B cell (primary cell): ENCODE data around the gene TRPM1. TPM values are rescaled to one million over a fixed set of nuclear protein-coding genes. Genes with fewer than 3 reads are reported as not detected.

Experiments used
- ATAC-seq: fragments of 200-7000 bp; cut with Tn5 transposase; one replicate; pipeline ENCODE4 v1.10.0; 2021; ENCODE audit warnings: low read depth, mild to moderate bottlenecking, moderate number of reproducible peaks, moderate library complexity
- CTCF ChIA-PET: fragments of 350-600 bp; sonication (Branson Sonifier 250); formaldehyde crosslinking; loops from one replicate; lab custom pipeline; 2021; ENCODE audit warnings: antibody characterized with exemption, inconsistent platforms; lab: Charles Lee
- POLR2A ChIA-PET: fragments of 350-600 bp; sonication (Branson Sonifier 250); formaldehyde crosslinking; loops from one replicate; lab custom pipeline; 2021; ENCODE audit warnings: antibody characterized with exemption; lab: Charles Lee
- DNase-seq: peaks from one replicate; pipeline ENCODE4 v3.0.0; 2013
- H2AFZ ChIP-seq: 2 replicates; pipeline ENCODE4 v1.6.1; 2012; ENCODE audit warnings: mild to moderate bottlenecking, low read depth, low read length; ENCODE audit not compliant: insufficient read depth, poor library complexity, severe bottlenecking
- H3K27ac ChIP-seq, 2 donors: 1 replicate in 1 of 2; 2 replicates in 1 of 2; pipeline ENCODE4 v1.5.1; 2012 to 2013; ENCODE audit warnings: low read length in 2 of 2, mild to moderate bottlenecking in 2 of 2, moderate library complexity in 1 of 2
- H3K27me3 ChIP-seq, 4 experiments: fragments of 200-600 bp in 1 of 4; sonication (generic) in 1 of 4; replicated peaks in 1 of 4; 1 replicate in 2 of 4; 2 replicates in 2 of 4; pipeline versions ENCODE4 v1.6.1 to v1.7.0; 2013 to 2016; ENCODE audit warnings: low read length in 3 of 4, mild to moderate bottlenecking in 2 of 4, mixed read lengths in 1 of 4, moderate library complexity in 1 of 4; ENCODE audit not compliant: insufficient read depth in 4 of 4, control insufficient read depth in 3 of 4; ENCODE audit errors: control extremely low read depth in 1 of 4
- H3K36me3 ChIP-seq, 2 experiments: replicated peaks in 1 of 2; 1 replicate in 1 of 2; 2 replicates in 1 of 2; pipeline versions ENCODE4 v1.6.1 to v1.7.1; 2013; ENCODE audit warnings: low read length in 1 of 2; ENCODE audit not compliant: insufficient read depth in 2 of 2, control insufficient read depth in 1 of 2; ENCODE audit errors: control extremely low read depth in 1 of 2, extremely low read depth in 1 of 2
- H3K4me1 ChIP-seq, 2 donors: fragments of 200-600 bp in 1 of 2; sonication (generic) in 1 of 2; 1 replicate in 1 of 2; 2 replicates in 1 of 2; pipeline versions ENCODE4 v1.5.1 to v1.6.1; 2013 to 2017; ENCODE audit warnings: low read length in 2 of 2; ENCODE audit not compliant: control insufficient read depth in 2 of 2, insufficient read depth in 2 of 2
- H3K4me2 ChIP-seq: replicated peaks from 2 replicates; pipeline ENCODE3; 2012; ENCODE audit warnings: mild to moderate bottlenecking, low read depth, low read length; ENCODE audit not compliant: poor library complexity, severe bottlenecking
- H3K4me3 ChIP-seq, 5 experiments: fragments of 200-600 bp in 1 of 5; sonication (generic) in 1 of 5; 1 replicate in 3 of 5; 2 replicates in 2 of 5; pipeline versions ENCODE4 v1.5.1 to v1.7.0; 2011 to 2016; ENCODE audit warnings: low read length in 4 of 5, mild to moderate bottlenecking in 4 of 5, low read depth in 2 of 5, control low read depth in 1 of 5, moderate library complexity in 1 of 5; ENCODE audit not compliant: insufficient read depth in 1 of 5; ENCODE audit errors: control extremely low read depth in 1 of 5, extremely low read depth in 1 of 5
- H3K79me2 ChIP-seq: fragments of 200-600 bp; sonication (generic); one replicate; pipeline ENCODE4 v1.6.0; 2016; ENCODE audit warnings: low read length; ENCODE audit not compliant: control insufficient read depth, insufficient read depth
- H3K9ac ChIP-seq: fragments of 200-600 bp; sonication (generic); 2 replicates; pipeline ENCODE4 v1.6.1; 2017; ENCODE audit warnings: mild to moderate bottlenecking, low read length, moderate library complexity
- H3K9me3 ChIP-seq, 3 donors: one replicate each; pipeline versions ENCODE4 v1.6.1 to v1.7.1; 2013; ENCODE audit warnings: low read length in 2 of 3; ENCODE audit not compliant: control insufficient read depth in 2 of 3, insufficient read depth in 1 of 3; ENCODE audit errors: control extremely low read depth in 1 of 3
- H4K20me1 ChIP-seq: 2 replicates; pipeline ENCODE4 v1.6.0; 2012; ENCODE audit warnings: mild to moderate bottlenecking, low read length; ENCODE audit not compliant: insufficient read depth, control insufficient read depth, poor library complexity, severe bottlenecking
- H3K27ac Mint-ChIP-seq: one replicate; pipeline ENCODE4 v1.8.0; 2021; ENCODE audit warnings: mixed read lengths
- H3K27me3 Mint-ChIP-seq: one replicate; pipeline ENCODE4 v1.8.0; 2021; ENCODE audit warnings: mixed read lengths
- H3K4me1 Mint-ChIP-seq: one replicate; pipeline ENCODE4 v1.8.0; 2021; ENCODE audit warnings: mixed read lengths
- H3K4me3 Mint-ChIP-seq: one replicate; pipeline ENCODE4 v1.8.0; 2021; ENCODE audit warnings: mixed read lengths
- H3K9me3 Mint-ChIP-seq: one replicate; pipeline ENCODE4 v1.8.0; 2022; ENCODE audit warnings: mixed read lengths; ENCODE audit not compliant: insufficient read depth
- EZH2 ChIP-seq: IDR thresholded peaks from 2 replicates; pipeline ENCODE4 v1.6.1; 2012; ENCODE audit warnings: borderline replicate concordance, low read depth, mild to moderate bottlenecking, moderate library complexity, low read length; ENCODE audit not compliant: insufficient read depth, poor library complexity, severe bottlenecking
- WGBS: methylation state at CpG from one replicate; pipeline ENCODE4 v1.1.5; 2013; ENCODE audit warnings: missing lambda C conversion rate; ENCODE audit not compliant: insufficient coverage; 5-methylcytosine and 5-hydroxymethylcytosine counted together
- intact Hi-C: fragments of 100-400 bp; cut with micrococcal nuclease; formaldehyde crosslinking; loops from one replicate; pipeline ENCODE4 v1.10.0; 2022
- polyA plus RNA-seq: library from polyadenylated mRNA; depleted of rRNA; stranded (reverse); fragments of >200 nt; gene quantifications from 2 replicates; pipeline ENCODE4 v1.2.3, GENCODE V29; 2012
- total RNA-seq, 2 donors: library from RNA; stranded (reverse); fragments of 120-200 nt in 1 of 2; gene quantifications; 1 replicate in 1 of 2; 2 replicates in 1 of 2; pipeline versions ENCODE4 v1.2.3 to v1.2.4, GENCODE V29; 2013 to 2022
- TF ChIP-seq, protein P1 (sequence below): fragments of 200-600 bp; IDR thresholded peaks from one replicate; pipeline ENCODE4 v1.8.0; 2022; ENCODE audit warnings: antibody characterized with exemption, mild to moderate bottlenecking

TRPM1 gene
- total and polyA plus RNA-seq, 2 donors (not counting 1 experiment from before 2014, with no cell fraction given): 0.07 TPM; not detected in 1

DNA sequence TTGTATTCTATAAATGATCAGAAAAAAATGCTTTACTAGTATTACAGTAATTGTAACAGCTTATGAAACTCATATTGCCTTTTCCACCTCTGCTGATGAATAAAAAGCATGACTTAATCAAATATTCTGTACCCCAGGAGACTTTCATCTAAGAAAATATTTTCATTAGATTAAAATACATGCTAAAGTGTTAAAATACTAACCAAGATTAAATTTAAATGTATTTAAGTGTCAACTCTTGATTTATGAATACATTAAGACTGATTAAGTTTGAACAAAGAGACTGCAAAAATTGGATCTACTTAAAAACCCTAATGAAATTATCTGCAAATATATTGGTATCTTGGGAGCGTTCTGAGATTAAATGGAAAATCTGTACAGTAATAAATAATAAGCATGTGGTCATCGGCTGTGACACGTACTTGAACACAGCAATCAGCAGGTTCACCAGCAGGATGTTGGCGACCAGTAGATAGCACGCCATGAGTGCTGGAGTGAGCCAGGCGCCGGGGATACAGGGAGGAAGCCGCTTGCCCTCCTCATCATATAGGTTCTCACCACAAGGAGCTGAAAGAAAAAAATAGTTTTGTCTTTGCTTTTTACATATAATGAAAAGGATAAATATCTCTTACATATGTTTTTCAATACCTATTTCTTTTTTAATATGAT lies 73.5 kb downstream of the TRPM1 start:
- ATAC-seq (no peak), DNase-seq (no peak)
- H3K9me3 ChIP-seq: peaks cover 0 to 3% (median 0%) of the 10 kb centered on the region in 3 donors
- no peak overlapping the region for H2AFZ ChIP-seq
- ChIA-PET POLR2A (no interaction called here), CTCF (no interaction called here)
- H3K4me3 ChIP-seq: no peak overlapping the region
- H3K36me3 ChIP-seq: no peaks in the 10 kb centered on the region
- H3K79me2 ChIP-seq: no peaks in the 10 kb centered on the region
- Mint-ChIP-seq H3K27me3 (no peaks in the 10 kb centered on the region), H3K4me1 (peaks cover 44% of the 10 kb centered on the region), H3K9me3 (no peaks in the 10 kb centered on the region), H3K27ac (no peak overlapping the region), H3K4me3 (no peak overlapping the region)
- no peaks in the 10 kb centered on the region for H4K20me1 ChIP-seq
- WGBS: 32% methylated on average over 3 of the region's 8 CpGs
- H3K27ac ChIP-seq: no peak overlapping the region
- H3K9ac ChIP-seq: no peak overlapping the region
- no peak overlapping the region for H3K4me2 ChIP-seq
- TF ChIP-seq EZH2: no peak
- TF ChIP-seq, protein P1, sequence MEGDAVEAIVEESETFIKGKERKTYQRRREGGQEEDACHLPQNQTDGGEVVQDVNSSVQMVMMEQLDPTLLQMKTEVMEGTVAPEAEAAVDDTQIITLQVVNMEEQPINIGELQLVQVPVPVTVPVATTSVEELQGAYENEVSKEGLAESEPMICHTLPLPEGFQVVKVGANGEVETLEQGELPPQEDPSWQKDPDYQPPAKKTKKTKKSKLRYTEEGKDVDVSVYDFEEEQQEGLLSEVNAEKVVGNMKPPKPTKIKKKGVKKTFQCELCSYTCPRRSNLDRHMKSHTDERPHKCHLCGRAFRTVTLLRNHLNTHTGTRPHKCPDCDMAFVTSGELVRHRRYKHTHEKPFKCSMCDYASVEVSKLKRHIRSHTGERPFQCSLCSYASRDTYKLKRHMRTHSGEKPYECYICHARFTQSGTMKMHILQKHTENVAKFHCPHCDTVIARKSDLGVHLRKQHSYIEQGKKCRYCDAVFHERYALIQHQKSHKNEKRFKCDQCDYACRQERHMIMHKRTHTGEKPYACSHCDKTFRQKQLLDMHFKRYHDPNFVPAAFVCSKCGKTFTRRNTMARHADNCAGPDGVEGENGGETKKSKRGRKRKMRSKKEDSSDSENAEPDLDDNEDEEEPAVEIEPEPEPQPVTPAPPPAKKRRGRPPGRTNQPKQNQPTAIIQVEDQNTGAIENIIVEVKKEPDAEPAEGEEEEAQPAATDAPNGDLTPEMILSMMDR: no peak
- intact Hi-C loops: no loop called here
- no peaks in the 10 kb centered on the region for H3K27me3 ChIP-seq
- peaks cover 16 to 17% of the 10 kb centered on the region in 2 donors for H3K4me1 ChIP-seq

DNA sequence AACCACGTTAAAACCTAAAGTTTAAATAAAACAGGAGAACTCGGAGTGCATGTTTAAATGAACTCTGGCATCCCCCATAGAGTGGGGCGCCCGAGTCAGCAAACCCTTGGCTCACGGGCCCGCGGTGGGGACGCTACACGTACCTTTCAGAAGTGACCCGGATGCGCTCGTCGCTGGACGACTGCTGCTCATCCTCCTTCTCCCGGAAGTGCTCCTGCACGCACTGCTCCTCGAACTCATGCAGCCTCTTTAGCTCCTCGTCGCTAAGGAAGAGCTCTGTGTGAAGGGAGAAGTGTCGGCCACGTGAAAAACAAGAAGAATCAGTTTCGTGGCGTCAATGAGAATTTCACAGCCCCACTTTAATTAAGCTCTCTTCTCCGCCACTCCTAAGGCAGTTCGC lies 75.5 kb downstream of the TRPM1 start:
- H3K9me3 Mint-ChIP-seq: no peaks in the 10 kb centered on the region
- TF ChIP-seq EZH2: no peak
- TF ChIP-seq, protein P1: no peak
- no peaks in the 10 kb centered on the region for H3K79me2 ChIP-seq
- intact Hi-C loops: no loop called here
- no peak for ATAC-seq
- no peak overlapping the region for H3K4me3 Mint-ChIP-seq
- POLR2A ChIA-PET: interaction anchor here (0.7 kb wide), 1 partner anchor 20 kb away, joined by 3 read pairs; no protein-coding TSS in a partner anchor
- no peak overlapping the region for H3K4me3 ChIP-seq
- H3K27me3 ChIP-seq: no peaks in the 10 kb centered on the region
- H4K20me1 ChIP-seq: no peaks in the 10 kb centered on the region
- H3K36me3 ChIP-seq: no peaks in the 10 kb centered on the region
- H3K4me1 ChIP-seq: peaks cover 27 to 29% of the 10 kb centered on the region in 2 donors
- CTCF ChIA-PET: interaction anchor here (1.3 kb wide), 1 partner anchor 103 kb away, joined by 4 read pairs; no protein-coding TSS in a partner anchor
- DNase-seq: no peak
- H2AFZ ChIP-seq: no peak overlapping the region
- H3K27me3 Mint-ChIP-seq: no peaks in the 10 kb centered on the region
- H3K9ac ChIP-seq: no peak overlapping the region
- H3K4me1 Mint-ChIP-seq: peaks cover 45% of the 10 kb centered on the region
- H3K27ac ChIP-seq: no peak overlapping the region
- no peak overlapping the region for H3K27ac Mint-ChIP-seq
- H3K4me2 ChIP-seq: no peak overlapping the region
- H3K9me3 ChIP-seq: peaks cover 0 to 12% (median 0%) of the 10 kb centered on the region in 3 donors
- WGBS: 98% methylated on average over 21 of the region's 25 CpGs
